Fibroblast of the conjunctiva (primary cell): ENCODE data around the gene NR1D1.

Experiments
- DNase-seq: peaks from one replicate; pipeline ENCODE4 v3.0.0-alpha.2; 2010; ENCODE audit warnings: low read depth

Gene NR1D1

DNA sequence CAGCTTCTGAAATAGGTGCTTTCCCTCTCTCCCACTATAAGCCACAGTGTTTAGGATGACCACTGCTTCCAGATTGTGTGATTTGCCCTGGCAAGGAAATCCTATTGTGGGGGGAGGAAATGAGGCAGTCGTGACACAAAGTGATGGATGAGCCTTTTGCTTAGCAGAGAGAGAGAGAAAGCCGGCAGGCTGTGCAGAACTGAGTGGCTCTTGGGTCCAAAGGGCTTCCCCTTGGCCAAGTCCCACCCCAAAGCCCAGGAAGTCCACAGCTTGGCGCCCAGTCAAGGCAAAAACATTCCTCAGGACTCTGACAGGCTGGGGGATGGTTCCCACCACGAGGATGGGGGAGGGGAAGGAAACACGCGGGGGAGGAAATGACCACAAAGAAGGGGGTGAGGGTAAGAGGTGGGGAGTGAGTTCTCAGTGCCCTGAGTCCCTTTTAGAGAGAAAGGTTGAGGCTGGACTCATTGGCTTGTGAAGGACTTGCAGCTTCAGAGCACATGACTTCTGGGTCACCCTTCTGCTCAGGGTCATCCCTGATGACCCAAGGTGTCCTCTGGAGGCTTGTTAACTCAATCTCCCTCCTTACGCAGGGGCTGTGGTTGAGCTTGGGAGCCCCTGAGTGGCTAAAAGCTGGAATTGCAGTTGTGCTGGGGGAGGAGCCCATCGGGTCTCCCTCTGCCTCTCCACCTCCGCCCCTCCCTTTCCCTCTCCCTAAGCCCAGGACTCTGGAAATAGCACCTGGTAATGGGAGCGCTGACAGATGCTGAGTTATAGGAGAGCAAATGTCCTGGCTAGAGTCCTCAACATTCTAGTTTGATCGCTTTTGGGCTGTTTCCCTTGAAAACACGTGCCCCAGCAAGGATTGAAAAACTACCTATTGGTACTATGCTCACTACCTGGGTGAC lies 11.1 kb upstream of the NR1D1 start:
- DNase-seq = peak; percentile 81

DNA sequence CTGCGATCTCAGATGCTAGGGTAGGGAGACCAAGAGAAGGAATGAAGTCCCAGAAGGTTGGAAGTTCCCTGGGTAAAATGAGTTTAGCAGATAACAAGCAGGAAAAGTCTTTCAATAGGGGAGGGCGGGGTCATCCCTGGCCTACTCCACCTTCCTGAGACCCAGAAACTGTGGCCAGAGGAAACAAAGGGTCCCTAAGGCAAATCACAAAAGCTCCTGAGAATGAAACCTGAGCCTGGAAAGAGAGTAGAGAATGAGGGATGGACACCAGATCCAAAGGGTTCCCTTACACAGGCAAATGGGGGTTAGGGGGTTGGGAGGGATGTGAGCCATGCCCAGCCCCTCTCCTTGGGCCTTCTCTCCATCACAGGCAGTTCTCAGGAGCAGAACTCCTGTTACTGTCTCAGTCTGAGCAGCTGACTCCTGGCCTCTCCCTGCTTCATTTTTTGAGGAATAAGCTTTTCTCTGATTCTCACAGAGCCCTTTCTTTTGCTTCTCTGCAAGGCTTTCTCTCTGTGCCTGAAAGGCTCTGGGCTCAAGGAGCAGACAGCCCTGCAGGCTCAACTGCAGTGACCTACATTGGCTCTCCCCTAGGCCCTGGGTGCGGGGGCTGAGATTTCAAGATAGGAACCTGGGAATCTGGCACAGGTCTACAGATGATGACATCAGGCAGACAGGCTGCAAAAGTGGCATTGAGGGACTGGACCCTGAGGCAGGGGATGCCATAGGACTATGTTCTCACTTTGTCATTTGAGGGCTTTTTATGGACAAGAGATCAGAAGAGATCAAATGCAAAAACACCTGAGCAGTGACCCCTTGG lies 9.8 kb upstream of the NR1D1 start:
- DNase-seq = no peak

GRCh38 chr17:40108970-40109824 lies 8.8 kb upstream of the NR1D1 start:
- DNase-seq = no peak

DNA sequence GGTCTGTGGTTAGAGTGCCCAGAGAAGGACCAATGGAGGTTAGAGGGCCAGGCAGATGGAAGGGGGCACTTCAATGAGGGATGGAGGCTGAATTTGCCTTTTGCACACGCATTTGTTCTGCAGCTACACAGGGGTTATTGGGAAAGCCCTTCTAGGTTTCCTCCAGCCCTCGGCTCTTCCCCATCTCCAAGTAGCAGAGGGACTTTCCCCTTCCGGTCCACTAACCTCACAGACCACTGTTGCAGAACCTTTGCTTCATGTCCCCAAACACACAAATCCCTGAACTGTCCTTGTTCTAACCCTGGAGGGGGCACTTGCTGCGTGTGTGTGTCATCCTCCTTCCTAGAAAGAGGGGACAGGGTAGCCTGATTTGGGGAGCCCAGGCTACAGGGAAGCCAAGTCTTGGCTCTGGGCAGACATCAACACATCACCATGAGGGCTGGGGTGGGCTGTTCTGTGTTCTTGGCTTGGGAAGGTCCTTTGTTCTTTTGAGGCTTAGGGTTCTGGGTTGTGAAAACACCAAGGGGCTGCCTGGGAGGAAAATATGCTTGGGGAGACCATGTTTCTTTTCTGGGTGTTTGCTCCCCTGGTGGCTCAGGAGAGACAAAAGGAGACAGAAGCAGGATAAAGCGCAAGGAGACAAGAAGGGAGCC lies 7.3 kb upstream of the NR1D1 start:
- DNase-seq = no peak

GRCh38 chr17:40106760-40107521 lies 6.6 kb upstream of the NR1D1 start:
- no peak for DNase-seq

GRCh38 chr17:40105861-40106759 lies 5.7 kb upstream of the NR1D1 start:
- no peak for DNase-seq

DNA sequence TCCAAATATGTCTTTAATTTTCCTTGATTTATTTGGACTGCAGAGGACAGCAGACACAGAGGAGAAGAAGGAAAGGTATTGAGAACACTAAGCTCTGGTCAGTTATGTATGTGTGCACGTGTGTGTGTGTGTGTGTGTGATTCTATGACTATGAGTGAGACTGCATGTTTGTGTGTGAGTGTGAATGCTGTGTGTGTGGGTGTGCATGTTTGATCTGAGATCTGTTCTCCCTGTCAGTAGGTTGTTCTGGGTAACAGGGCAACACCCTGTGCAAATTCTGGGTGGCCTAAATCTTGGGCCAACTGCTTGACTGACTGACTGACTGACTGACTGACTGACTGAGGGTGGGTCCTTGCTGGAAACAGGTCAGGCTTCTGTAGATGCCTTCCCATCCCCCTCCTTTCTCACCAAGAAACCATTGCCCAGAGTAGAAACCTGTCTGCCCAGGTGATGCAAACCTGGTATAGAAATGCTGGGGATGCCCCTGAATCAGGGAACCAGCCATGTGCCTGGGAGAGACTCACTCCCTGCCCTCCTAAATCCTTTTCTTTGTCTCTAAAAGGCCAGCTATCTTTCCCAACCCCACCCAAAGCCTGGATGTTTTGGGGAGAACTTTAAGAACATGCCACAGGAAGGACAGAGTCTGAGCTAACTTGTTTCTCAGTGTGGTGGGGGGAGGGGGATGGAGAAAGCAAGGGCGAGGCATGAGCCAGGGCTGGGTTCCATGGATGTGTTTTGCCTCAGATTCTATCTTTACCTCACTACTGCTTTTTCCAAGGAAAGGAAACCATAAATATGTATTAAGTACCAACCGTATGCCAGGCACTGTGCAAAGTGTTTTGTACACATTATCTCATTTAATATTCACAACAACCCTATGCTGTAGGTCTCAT lies 4.5 kb upstream of the NR1D1 start:
- no peak for DNase-seq

- DNase-seq = no peak
These were observed 3.3 kb upstream of the NR1D1 start for GRCh38 chr17:40103688-40104087.

DNA sequence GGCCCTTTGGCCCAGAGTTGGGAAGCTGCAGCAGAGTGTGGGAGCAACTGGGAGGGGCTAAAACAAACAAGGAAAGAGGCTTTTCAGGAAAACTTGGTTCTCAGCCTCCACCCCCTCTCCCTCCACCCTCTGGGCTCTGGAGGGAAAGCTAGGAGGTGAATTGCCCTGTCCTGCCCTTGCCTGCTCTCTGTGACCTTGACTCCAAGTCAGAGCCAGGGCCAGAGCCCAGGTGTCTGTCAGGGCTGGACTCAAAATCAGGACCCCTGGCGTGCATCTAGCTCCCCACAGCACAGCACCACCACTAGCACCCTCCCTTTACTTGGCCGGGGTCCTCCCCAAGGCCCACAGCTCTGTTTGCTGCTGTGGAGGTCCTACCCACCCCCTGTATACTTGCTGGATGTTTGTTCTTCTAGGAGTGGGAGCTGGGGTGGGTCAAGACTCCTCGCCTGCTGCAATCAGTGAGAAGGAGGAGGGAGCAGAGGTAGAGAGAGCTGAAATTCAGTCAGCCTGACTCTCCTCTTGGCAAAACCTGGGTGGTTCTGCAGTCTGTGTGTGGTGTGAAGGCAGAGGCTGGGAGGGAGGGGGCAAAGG lies 2.8 kb upstream of the NR1D1 start:
- DNase-seq = no peak

DNA sequence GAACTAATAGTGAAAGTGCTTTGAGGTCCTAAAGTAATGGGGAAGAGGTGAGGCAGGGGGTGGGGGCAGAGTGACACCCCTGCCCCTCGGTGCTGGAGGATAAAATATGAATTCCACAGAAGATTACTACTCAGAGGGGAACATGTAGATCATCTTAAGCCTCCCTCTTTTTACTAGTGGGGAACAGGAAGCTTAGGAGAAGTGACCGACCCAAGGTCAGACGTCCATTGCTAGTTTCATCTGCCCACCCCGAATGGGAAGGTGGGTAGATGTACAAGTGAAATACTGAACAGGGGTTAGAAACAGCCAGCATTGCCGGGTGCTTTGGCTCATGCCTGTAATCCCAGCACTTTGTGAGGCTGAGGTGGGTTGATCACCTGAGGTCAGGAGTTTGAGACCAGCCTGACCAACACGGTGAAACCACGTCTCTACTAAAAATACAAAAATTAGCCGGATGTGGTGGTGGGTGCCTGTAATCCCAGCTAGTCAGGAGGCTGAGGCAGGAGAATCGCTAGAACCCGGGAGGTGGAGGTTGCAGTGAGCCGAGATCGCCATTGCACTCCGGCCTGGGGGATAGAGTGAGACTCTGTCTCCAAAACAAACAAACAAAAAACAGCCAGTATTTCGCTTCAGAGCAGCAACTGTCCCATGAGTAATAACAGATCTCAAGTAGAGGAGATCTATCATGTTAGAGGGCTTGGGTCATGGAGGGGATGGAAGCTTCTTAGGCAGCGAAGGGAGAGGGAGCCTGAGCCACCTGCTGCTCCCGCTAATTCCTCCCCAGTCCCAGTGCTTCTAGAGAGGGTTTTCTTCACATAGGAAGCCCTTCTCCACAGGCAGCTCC lies 1.2 kb upstream of the NR1D1 start:
- no peak for DNase-seq

- DNase-seq = peak; percentile 97
These were observed 429 bp upstream of the NR1D1 start for GRCh38 chr17:40100669-40101366.

DNA sequence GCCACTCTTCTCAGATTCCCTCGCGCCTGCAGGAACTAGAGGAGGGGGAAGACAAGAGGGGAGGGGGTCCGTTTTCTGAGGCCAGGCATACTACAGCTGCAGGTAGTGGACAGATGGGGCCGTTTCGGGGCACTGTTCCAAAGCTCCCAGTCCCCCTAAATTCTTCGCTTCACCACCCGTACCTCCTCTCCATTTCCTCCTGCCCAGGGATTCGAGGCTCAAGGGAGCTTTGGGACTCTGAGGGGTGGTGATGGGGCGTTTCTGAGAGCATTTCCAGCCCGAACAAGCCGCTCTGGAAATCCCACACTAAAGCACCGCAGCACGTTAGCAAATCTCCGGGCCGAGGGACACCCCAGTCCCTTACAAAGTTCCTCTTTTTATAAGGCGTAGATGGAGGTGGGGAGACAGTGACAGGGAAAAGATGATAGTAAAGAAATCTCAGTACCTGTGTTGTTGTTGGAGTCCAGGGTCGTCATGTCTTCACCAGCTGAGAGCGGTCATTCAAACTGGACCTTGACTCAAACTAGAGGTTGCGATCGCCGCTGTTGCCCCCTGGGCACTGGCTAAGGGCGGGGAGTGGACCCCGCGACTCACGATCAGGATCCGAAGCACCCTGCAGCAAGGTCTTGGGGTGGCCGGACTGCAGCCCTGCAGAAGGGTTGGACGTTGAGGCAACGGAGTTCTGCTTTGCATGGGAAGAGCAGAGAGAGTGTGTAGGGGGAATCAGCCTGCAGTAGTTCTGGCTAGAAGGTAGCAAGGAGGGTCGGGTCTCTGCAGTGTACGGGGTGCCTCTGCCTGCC lies 570 bp downstream of the NR1D1 start:
- DNase-seq = no peak

- peak; percentile 93 for DNase-seq
These were observed 1.4 kb downstream of the NR1D1 start for GRCh38 chr17:40098846-40099618.

DNA sequence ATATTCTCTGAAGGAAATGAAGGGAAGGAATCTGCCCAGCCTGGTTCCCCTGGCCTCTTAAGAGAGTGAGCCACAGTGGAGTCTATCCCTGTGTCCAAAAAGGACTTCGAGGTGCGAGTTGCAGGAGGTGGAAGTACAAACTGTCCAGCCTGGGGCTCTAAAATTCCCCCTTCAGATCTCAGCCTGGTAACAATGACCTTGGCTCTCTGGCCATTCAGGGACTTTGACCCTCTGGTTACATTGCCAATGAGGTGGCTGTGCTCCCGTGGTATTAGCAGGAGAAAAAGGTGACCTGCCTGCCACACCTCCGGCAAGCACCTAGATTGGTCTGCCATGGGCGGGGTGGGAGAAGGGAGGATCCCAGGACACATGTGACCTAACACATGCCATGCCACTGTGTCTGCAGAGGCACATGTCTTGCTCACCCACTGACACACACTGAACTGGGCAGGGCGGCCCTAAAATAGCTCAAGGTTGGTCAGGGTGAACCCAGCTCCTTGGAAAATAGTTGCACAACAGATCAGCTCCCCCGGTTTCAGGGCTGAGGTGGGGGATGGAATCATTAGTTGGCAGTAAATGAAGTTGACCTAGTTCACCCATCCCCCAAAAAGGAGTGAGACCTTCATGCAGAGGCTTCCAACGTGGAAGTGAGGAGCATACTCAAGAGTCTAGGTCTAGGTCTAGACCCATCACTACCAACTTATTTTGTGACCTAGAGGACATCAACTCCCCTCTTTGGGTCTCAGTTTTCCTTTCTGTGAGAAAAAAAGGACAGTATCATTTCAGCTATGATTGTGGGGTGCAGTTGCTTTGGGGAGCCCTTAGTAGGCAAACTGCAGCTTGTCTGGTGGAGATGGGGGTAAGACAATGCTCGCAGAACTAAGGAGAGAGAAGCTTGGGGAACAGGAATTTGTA lies 2.2 kb downstream of the NR1D1 start:
- no peak for DNase-seq
